HepG2 (cell line): ENCODE data around the gene ADCY6. TPM values are rescaled to one million over a fixed set of nuclear protein-coding genes. Genes with fewer than 3 reads are reported as not detected.

Experiments used
- ATAC-seq: fragments of 200-7000 bp; cut with Tn5 transposase; 3 replicates; pipeline ENCODE4 v1.9.1; 2020; ENCODE audit warnings: mild to moderate bottlenecking, moderate library complexity
- BruUV-seq: library from RNA; stranded (reverse); fragments of 400-500 nt; replicated peaks from 2 replicates; lab custom pipeline; 2021; lab: Mats Ljungman, UMichigan
- CTCF ChIA-PET: fragments of 300-600 bp; formaldehyde crosslinking; extraction: SDS; loops from one replicate; lab custom pipeline; 2021; ENCODE audit warnings: low total read pairs, inconsistent platforms, low intra/inter-chr PET ratio; lab: Yijun Ruan, JAX
- POLR2A ChIA-PET: fragments of 350-600 bp; sonication (Branson Sonifier 250); formaldehyde crosslinking; loops from one replicate; lab custom pipeline; 2020; ENCODE audit warnings: antibody characterized with exemption, inconsistent platforms; lab: Yijun Ruan, JAX
- DNase-seq: peaks from one replicate; pipeline ENCODE4 v3.0.0-alpha.2; 2015; ENCODE audit warnings: low spot score
- FAIRE-seq: peaks from 3 replicates; lab custom pipeline; 2011; peaks lifted over from hg19 to GRCh38; lab: Jason Lieb, UNC
- H2AFZ ChIP-seq: one replicate; pipeline ENCODE4 v1.6.1; 2011; ENCODE audit warnings: low read length, inconsistent platforms
- H3K27ac ChIP-seq: fragments of 300-600 bp; 3 replicates; pipeline ENCODE4 v1.8.0; 2011; ENCODE audit warnings: mixed run types, mild to moderate bottlenecking, mixed read lengths, low read length, inconsistent platforms; ENCODE audit not compliant: insufficient read depth; ENCODE audit errors: extremely low read length
- H3K27me3 ChIP-seq, 2 experiments: fragments of 200-600 bp in 1 of 2; 2 replicates in 1 of 2; 3 replicates in 1 of 2; pipeline versions ENCODE4 v1.6.0 to v1.8.0; 2011; ENCODE audit warnings: low read length in 2 of 2, mild to moderate bottlenecking in 2 of 2, moderate library complexity in 2 of 2, inconsistent platforms in 1 of 2; ENCODE audit not compliant: insufficient read depth in 2 of 2, control insufficient read depth in 1 of 2
- H3K36me3 ChIP-seq, 2 experiments: fragments of 200-600 bp in 1 of 2; replicated peaks in 1 of 2; 2 replicates in 1 of 2; 3 replicates in 1 of 2; pipeline versions ENCODE4 v1.5.1 to v1.8.0; 2011; ENCODE audit warnings: low read length in 2 of 2, inconsistent platforms in 1 of 2; ENCODE audit not compliant: insufficient read depth in 2 of 2, control insufficient read depth in 1 of 2
- H3K4me1 ChIP-seq: 2 replicates; pipeline ENCODE4 v1.5.1; 2012; ENCODE audit warnings: low read length, inconsistent platforms; ENCODE audit not compliant: insufficient read depth
- H3K4me2 ChIP-seq: 2 replicates; pipeline ENCODE4 v1.6.0; 2011; ENCODE audit warnings: low read depth, low read length, inconsistent platforms
- H3K4me3 ChIP-seq, 3 experiments: fragments of 200-600 bp in 1 of 3; sonication (generic), shearing (Covaris generic) in 1 of 3; replicated peaks in 1 of 3; 2 replicates each; pipeline ENCODE4 v1.5.1; 2011 to 2016; ENCODE audit warnings: low read length in 3 of 3, inconsistent platforms in 2 of 3, low read depth in 2 of 3, mild to moderate bottlenecking in 2 of 3, control low read depth in 1 of 3, mixed read lengths in 1 of 3; ENCODE audit not compliant: insufficient read depth in 1 of 3
- H3K79me2 ChIP-seq: one replicate; pipeline ENCODE4 v1.6.1; 2011; ENCODE audit warnings: low read length, inconsistent platforms; ENCODE audit not compliant: insufficient read depth
- H3K9ac ChIP-seq: 2 replicates; pipeline ENCODE4 v1.6.0; 2011; ENCODE audit warnings: mild to moderate bottlenecking, low read depth, low read length, inconsistent platforms; ENCODE audit not compliant: insufficient read depth
- H3K9me3 ChIP-seq: 2 replicates; pipeline ENCODE4 v1.5.1; 2012; ENCODE audit warnings: mild to moderate bottlenecking, low read length
- H4K20me1 ChIP-seq: 2 replicates; pipeline ENCODE4 v1.6.0; 2011; ENCODE audit warnings: inconsistent platforms, mild to moderate bottlenecking, low read length, moderate library complexity; ENCODE audit not compliant: insufficient read depth
- DPF2 ChIP-seq: sonication (generic); formaldehyde crosslinking; IDR thresholded peaks from 2 replicates; pipeline ENCODE4 v1.4.0; 2020; ENCODE audit warnings: mild to moderate bottlenecking, low read depth, missing genetic modification reagents, borderline replicate concordance
- MYC ChIP-seq: sonication (generic); formaldehyde crosslinking; IDR thresholded peaks from 2 replicates; pipeline ENCODE4 v1.9.0; 2021; ENCODE audit warnings: missing genetic modification reagents, borderline replicate concordance
- TSC22D2 ChIP-seq: sonication (generic); formaldehyde crosslinking; IDR thresholded peaks from 2 replicates; pipeline ENCODE4 v1.5.1; 2020; ENCODE audit warnings: missing genetic modification reagents, mild to moderate bottlenecking, borderline replicate concordance
- ZBTB3 ChIP-seq: sonication (generic); formaldehyde crosslinking; IDR thresholded peaks from 2 replicates; pipeline ENCODE4 v1.4.0; 2020; ENCODE audit warnings: low read depth, mild to moderate bottlenecking, moderate library complexity, missing genetic modification reagents, borderline replicate concordance
- ZNF317 ChIP-seq: sonication (generic); formaldehyde crosslinking; IDR thresholded peaks from 2 replicates; pipeline ENCODE4 v1.5.0; 2020; ENCODE audit warnings: mild to moderate bottlenecking, missing genetic modification reagents
- ZNF773 ChIP-seq: sonication (generic); formaldehyde crosslinking; IDR thresholded peaks from 2 replicates; pipeline ENCODE4 v1.4.0; 2020; ENCODE audit warnings: missing genetic modification reagents, borderline replicate concordance
- WGBS: methylation state at CpG from one replicate; pipeline ENCODE4 v1.1.6; 2017; ENCODE audit warnings: low lambda C conversion rate; 5-methylcytosine and 5-hydroxymethylcytosine counted together
- in situ Hi-C: cut with HindIII; loops from 2 replicates; pipeline ENCODE4 v1.10.0; 2017; ENCODE audit warnings: low pct_unique_long_range_greater_than_20kb; ENCODE audit not compliant: extremely low pct_ligation_motif_present
- intact Hi-C: fragments of 100-400 bp; cut with micrococcal nuclease; formaldehyde crosslinking; loops from one replicate; pipeline ENCODE4 v1.10.0; 2022; ENCODE audit not compliant: unreplicated experiment
- polyA plus RNA-seq, 8 experiments: library from polyadenylated mRNA; depleted of rRNA in 3 of 8; stranded (reverse) in 7 of 8; unstranded in 1 of 8; fragments of >200 nt; fragmentation: Illumina TruSeq in 4 of 8; extraction: Trizol in 4 of 8; gene quantifications; 2 replicates each; pipeline versions ENCODE4 v1.2.1 to v1.2.3, GENCODE V29; 2011 to 2016; ENCODE audit warnings: low read depth in 4 of 8, missing spikeins in 1 of 8, mixed read lengths in 1 of 8; ENCODE audit not compliant: insufficient read depth in 1 of 8
- total RNA-seq, 5 experiments: library from RNA; depleted of rRNA; stranded (reverse); fragments of >200 nt; fragmentation: Illumina TruSeq; extraction: Trizol; gene quantifications; 2 replicates each; pipeline ENCODE4 v1.2.3, GENCODE V29; 2016; ENCODE audit warnings: low read depth in 1 of 5
- TF ChIP-seq, protein P1 (sequence below): sonication (generic); formaldehyde crosslinking; IDR thresholded peaks from 2 replicates; pipeline ENCODE4 v1.5.0; 2020; ENCODE audit warnings: missing genetic modification reagents, mild to moderate bottlenecking, borderline replicate concordance
- TF ChIP-seq, protein P2 (sequence below): sonication (generic); formaldehyde crosslinking; IDR thresholded peaks from 2 replicates; pipeline ENCODE4 v1.4.0; 2020; ENCODE audit warnings: missing genetic modification reagents, borderline replicate concordance
- TF ChIP-seq, protein P3 (sequence below): sonication (generic); formaldehyde crosslinking; IDR thresholded peaks from 2 replicates; pipeline ENCODE4; 2020; ENCODE audit warnings: missing genetic modification reagents, mild to moderate bottlenecking, borderline replicate concordance

The ADCY6 gene
- total and polyA plus RNA-seq, 2 of the 13 experiments (the other 11 are each of a cell fraction or from before 2014, with no cell fraction given) = 10.6 to 11.8 TPM

DNA sequence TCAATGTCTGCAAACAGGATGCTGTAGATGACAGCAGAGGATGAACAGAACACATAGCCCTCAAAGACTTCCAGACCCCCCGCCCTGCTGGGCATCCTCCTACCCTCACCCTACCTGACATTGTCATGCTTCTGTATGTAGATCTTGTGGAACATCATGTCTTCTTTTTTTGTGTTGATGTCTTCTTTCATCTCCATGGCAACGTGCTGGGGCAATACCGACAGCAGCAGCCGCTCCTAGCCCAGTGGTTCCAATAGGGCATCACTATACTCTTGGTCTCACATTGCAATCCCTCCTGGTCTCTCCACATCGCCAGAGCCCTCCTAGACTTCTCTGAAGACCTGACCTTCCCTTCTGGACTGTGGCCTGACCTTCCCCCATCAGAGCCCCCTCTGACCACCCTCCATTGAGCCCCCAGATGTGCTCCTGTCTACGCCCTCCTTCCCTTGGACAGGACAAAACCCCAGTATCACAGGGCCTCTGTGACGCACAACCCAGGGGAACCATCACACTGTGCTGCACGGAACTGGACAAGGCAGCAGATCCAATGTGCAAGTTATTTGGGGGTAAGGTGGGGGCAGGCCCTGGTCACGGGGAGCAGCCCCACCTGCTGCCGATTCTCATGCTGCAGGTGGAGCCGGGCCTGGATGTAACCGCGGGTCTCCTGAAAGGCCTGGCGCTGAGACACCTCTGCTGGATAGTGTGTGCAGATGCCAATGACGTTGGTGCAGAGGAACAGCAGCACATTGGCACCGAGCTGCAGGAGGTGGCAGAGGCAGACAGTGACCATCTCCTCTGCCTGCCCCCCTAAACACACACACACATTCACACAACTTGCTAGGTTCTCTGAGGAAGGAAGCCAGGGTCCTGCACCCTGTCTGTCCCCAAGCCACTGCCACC, 11.1 kb downstream of the ADCY6 start:
- in situ Hi-C loops = no loop called here
- CTCF ChIA-PET = no interaction called here

More for the DNA sequence above, 11.1 kb downstream of the ADCY6 start:
- no peaks in the 10 kb centered on the region for H4K20me1 ChIP-seq
- H3K4me3 ChIP-seq = no peak overlapping the region
- H3K36me3 ChIP-seq = peaks cover 10 to 28% of the 10 kb centered on the region in 2 experiments; a peak in 4 of 5 replicates
- FAIRE-seq (no peak), DNase-seq (no peak), ATAC-seq (no peak)
- no peaks in the 10 kb centered on the region for H3K79me2 ChIP-seq
- 96% methylated on average over 6 of the region's 16 CpGs for WGBS
- no peaks in the 10 kb centered on the region; a peak in 1 of 5 replicates for H3K27me3 ChIP-seq
- POLR2A ChIA-PET = no interaction called here
- intact Hi-C loops = no loop called here
- TF ChIP-seq, protein P1, sequence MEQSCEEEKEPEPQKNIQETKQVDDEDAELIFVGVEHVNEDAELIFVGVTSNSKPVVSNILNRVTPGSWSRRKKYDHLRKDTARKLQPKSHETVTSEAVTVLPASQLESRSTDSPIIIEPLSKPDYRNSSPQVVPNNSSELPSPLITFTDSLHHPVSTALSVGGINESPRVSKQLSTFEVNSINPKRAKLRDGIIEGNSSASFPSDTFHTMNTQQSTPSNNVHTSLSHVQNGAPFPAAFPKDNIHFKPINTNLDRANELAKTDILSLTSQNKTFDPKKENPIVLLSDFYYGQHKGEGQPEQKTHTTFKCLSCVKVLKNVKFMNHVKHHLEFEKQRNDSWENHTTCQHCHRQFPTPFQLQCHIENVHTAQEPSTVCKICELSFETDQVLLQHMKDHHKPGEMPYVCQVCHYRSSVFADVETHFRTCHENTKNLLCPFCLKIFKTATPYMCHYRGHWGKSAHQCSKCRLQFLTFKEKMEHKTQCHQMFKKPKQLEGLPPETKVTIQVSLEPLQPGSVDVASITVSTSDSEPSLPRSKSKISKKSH (CRISPR knock-in tag) = no peak
- TF ChIP-seq ZNF317 (CRISPR knock-in tag) (no peak), MYC (CRISPR knock-in tag) (no peak), ZBTB3 (CRISPR knock-in tag) (no peak), TSC22D2 (no peak), ZNF773 (CRISPR knock-in tag) (no peak), DPF2 (CRISPR knock-in tag) (no peak)
- TF ChIP-seq, protein P2, sequence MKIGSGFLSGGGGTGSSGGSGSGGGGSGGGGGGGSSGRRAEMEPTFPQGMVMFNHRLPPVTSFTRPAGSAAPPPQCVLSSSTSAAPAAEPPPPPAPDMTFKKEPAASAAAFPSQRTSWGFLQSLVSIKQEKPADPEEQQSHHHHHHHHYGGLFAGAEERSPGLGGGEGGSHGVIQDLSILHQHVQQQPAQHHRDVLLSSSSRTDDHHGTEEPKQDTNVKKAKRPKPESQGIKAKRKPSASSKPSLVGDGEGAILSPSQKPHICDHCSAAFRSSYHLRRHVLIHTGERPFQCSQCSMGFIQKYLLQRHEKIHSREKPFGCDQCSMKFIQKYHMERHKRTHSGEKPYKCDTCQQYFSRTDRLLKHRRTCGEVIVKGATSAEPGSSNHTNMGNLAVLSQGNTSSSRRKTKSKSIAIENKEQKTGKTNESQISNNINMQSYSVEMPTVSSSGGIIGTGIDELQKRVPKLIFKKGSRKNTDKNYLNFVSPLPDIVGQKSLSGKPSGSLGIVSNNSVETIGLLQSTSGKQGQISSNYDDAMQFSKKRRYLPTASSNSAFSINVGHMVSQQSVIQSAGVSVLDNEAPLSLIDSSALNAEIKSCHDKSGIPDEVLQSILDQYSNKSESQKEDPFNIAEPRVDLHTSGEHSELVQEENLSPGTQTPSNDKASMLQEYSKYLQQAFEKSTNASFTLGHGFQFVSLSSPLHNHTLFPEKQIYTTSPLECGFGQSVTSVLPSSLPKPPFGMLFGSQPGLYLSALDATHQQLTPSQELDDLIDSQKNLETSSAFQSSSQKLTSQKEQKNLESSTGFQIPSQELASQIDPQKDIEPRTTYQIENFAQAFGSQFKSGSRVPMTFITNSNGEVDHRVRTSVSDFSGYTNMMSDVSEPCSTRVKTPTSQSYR (CRISPR knock-in tag) = no peak
- TF ChIP-seq, protein P3, sequence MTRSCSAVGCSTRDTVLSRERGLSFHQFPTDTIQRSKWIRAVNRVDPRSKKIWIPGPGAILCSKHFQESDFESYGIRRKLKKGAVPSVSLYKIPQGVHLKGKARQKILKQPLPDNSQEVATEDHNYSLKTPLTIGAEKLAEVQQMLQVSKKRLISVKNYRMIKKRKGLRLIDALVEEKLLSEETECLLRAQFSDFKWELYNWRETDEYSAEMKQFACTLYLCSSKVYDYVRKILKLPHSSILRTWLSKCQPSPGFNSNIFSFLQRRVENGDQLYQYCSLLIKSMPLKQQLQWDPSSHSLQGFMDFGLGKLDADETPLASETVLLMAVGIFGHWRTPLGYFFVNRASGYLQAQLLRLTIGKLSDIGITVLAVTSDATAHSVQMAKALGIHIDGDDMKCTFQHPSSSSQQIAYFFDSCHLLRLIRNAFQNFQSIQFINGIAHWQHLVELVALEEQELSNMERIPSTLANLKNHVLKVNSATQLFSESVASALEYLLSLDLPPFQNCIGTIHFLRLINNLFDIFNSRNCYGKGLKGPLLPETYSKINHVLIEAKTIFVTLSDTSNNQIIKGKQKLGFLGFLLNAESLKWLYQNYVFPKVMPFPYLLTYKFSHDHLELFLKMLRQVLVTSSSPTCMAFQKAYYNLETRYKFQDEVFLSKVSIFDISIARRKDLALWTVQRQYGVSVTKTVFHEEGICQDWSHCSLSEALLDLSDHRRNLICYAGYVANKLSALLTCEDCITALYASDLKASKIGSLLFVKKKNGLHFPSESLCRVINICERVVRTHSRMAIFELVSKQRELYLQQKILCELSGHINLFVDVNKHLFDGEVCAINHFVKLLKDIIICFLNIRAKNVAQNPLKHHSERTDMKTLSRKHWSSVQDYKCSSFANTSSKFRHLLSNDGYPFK = no peak
- H3K4me2 ChIP-seq = no peak overlapping the region
- no peak overlapping the region for H3K9ac ChIP-seq
- H3K9me3 ChIP-seq = no peaks in the 10 kb centered on the region
- H2AFZ ChIP-seq = no peak overlapping the region
- no TSS peak for BruUV-seq
- no peak overlapping the region for H3K27ac ChIP-seq
- H3K4me1 ChIP-seq = no peaks in the 10 kb centered on the region
